PC-3 (cell line): ENCODE data around the gene KRTAP1-3. TPM values are rescaled to one million over a fixed set of nuclear protein-coding genes. Genes with fewer than 3 reads are reported as not detected.
"Not testable (repeated sequence)": the region's sequence is repeated elsewhere in the genome, so short reads cannot be mapped to it uniquely, and the experiment has no call there.

Experiments
- ATAC-seq: fragments of 200-7000 bp; cut with Tn5 transposase; 2 replicates; pipeline ENCODE4 v1.9.1; 2020; ENCODE audit warnings: mild to moderate bottlenecking, moderate library complexity
- Bru-seq: library from RNA; stranded (reverse); fragments of 400-500 nt; gene quantifications from one replicate; lab custom pipeline; 2021; lab: Mats Ljungman, UMichigan
- BruChase-seq, 2 experiments: library from RNA; stranded (reverse); fragments of 400-500 nt; gene quantifications; one replicate each; lab custom pipeline; 2021; lab: Mats Ljungman, UMichigan
- BruUV-seq: library from RNA; stranded (reverse); fragments of 400-500 nt; replicated peaks from 2 replicates; lab custom pipeline; 2021; lab: Mats Ljungman, UMichigan
- CTCF ChIA-PET: fragments of 300-600 bp; sonication (Branson Sonifier 250); formaldehyde crosslinking; loops from one replicate; lab custom pipeline; 2022; ENCODE audit warnings: antibody characterized with exemption; lab: Charles Lee
- POLR2A ChIA-PET: fragments of 300-600 bp; sonication (Branson Sonifier 250); formaldehyde crosslinking; loops from one replicate; lab custom pipeline; 2022; ENCODE audit warnings: antibody characterized with exemption; ENCODE audit not compliant: unreplicated experiment; lab: Charles Lee
- DNase-seq: peaks from one replicate; pipeline ENCODE4 v3.0.0-alpha.2; 2015
- H2AFZ ChIP-seq: fragments of 300-600 bp; sonication (generic); 2 replicates; pipeline ENCODE4 v1.6.0; 2016; ENCODE audit warnings: antibody characterized with exemption, low read length
- H3F3A ChIP-seq: fragments of 300-600 bp; sonication (generic); one replicate; pipeline ENCODE4 v1.6.0; 2017; ENCODE audit warnings: antibody characterized with exemption, low read length, control low read depth, mild to moderate bottlenecking; ENCODE audit not compliant: unreplicated experiment
- H3K27ac ChIP-seq: fragments of 300-600 bp; sonication (generic); 2 replicates; pipeline ENCODE4 v1.5.1; 2016; ENCODE audit warnings: mild to moderate bottlenecking, low read length
- H3K27me3 ChIP-seq: fragments of 300-600 bp; sonication (generic); 2 replicates; pipeline ENCODE4 v1.6.1; 2016; ENCODE audit warnings: low read length, mixed read lengths
- H3K36me3 ChIP-seq: fragments of 300-600 bp; sonication (generic); 2 replicates; pipeline ENCODE4 v1.6.1; 2016; ENCODE audit warnings: low read depth, mixed run types, low read length, mixed read lengths
- H3K4me1 ChIP-seq: fragments of 300-600 bp; sonication (generic); 2 replicates; pipeline ENCODE4 v1.5.1; 2016; ENCODE audit warnings: low read length; ENCODE audit not compliant: insufficient read depth
- H3K4me2 ChIP-seq: fragments of 300-600 bp; sonication (generic); 2 replicates; pipeline ENCODE4 v1.6.0; 2016; ENCODE audit warnings: low read length
- H3K4me3 ChIP-seq: fragments of 300-600 bp; sonication (generic); 2 replicates; pipeline ENCODE4 v1.5.1; 2016; ENCODE audit warnings: mild to moderate bottlenecking, low read length, mixed read lengths
- H3K79me2 ChIP-seq: fragments of 300-600 bp; sonication (generic); 2 replicates; pipeline ENCODE4 v1.6.1; 2017; ENCODE audit warnings: low read length, mixed read lengths
- H3K9ac ChIP-seq: fragments of 300-600 bp; sonication (generic); 2 replicates; pipeline ENCODE4 v1.6.0; 2016; ENCODE audit warnings: mild to moderate bottlenecking, low read length
- H3K9me2 ChIP-seq: fragments of 300-600 bp; sonication (generic); replicated peaks from 2 replicates; pipeline ENCODE4 v1.6.1; 2016; ENCODE audit warnings: mixed run types, low read length, mixed read lengths
- H3K9me3 ChIP-seq: fragments of 300-600 bp; sonication (generic); 2 replicates; pipeline ENCODE4 v1.6.1; 2016; ENCODE audit warnings: low read length, mixed read lengths
- H4K20me1 ChIP-seq: fragments of 300-600 bp; sonication (generic); 2 replicates; pipeline ENCODE4 v1.6.1; 2016; ENCODE audit warnings: low read length, mixed read lengths
- EZH2 ChIP-seq: fragments of 300-600 bp; sonication (generic); IDR thresholded peaks from one replicate; pipeline ENCODE4 v1.6.1; 2017; ENCODE audit warnings: antibody characterized with exemption, mild to moderate bottlenecking, low read length; ENCODE audit not compliant: unreplicated experiment
- EZH2phosphoT487 ChIP-seq: fragments of 300-600 bp; sonication (generic); IDR thresholded peaks from 2 replicates; pipeline ENCODE4 v1.6.1; 2018; ENCODE audit warnings: mild to moderate bottlenecking, antibody characterized with exemption, low read length, borderline replicate concordance
- intact Hi-C: fragments of 100-400 bp; cut with micrococcal nuclease; formaldehyde crosslinking; loops from 2 replicates; pipeline ENCODE4 v1.9.0; 2023
- long read RNA-seq: library from polyadenylated mRNA; unstranded; transcript quantifications from one replicate; pipeline ENCODE4 v2.0.0, GENCODE V29; 2021; ENCODE audit not compliant: unreplicated experiment
- total RNA-seq: library from RNA; depleted of rRNA; stranded (reverse); fragments of >200 nt; gene quantifications from 2 replicates; pipeline ENCODE4 v1.2.3, GENCODE V29; 2014; rRNA removed
- TF ChIP-seq, protein P1 (sequence below): fragments of 300-600 bp; sonication (generic); conservative IDR thresholded peaks from 2 replicates; pipeline ENCODE4 v1.5.1; 2017; ENCODE audit warnings: antibody characterized with exemption, low read depth, mild to moderate bottlenecking, low read length

Gene KRTAP1-3, protein sequence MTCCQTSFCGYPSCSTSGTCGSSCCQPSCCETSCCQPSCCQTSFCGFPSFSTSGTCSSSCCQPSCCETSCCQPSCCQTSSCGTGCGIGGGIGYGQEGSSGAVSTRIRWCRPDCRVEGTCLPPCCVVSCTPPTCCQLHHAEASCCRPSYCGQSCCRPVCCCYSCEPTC
- total RNA-seq = not detected in 2 replicates
- not detected for Bru-seq, nascent RNA
- not detected for BruChase-seq, experiment 1, labeled RNA remaining after a 6-hour chase
- BruChase-seq, experiment 2, labeled RNA remaining after a 2-hour chase = not detected
- long read RNA-seq = 0 reads

- H3K9me2 ChIP-seq, H3F3A ChIP-seq, H3K9ac ChIP-seq, H2AFZ ChIP-seq, H3K79me2 ChIP-seq, H4K20me1 ChIP-seq, ATAC-seq, H3K36me3 ChIP-seq, H3K9me3 ChIP-seq, BruUV-seq, H3K4me1 ChIP-seq, H3K4me2 ChIP-seq, CTCF ChIA-PET, H3K27me3 ChIP-seq, H3K4me3 ChIP-seq, H3K27ac ChIP-seq, intact Hi-C loops, DNase-seq, POLR2A ChIA-PET: not testable (repeated sequence)
These were observed at the start of gene KRTAP1-3 for GRCh38 chr17:41034346-41034935. KRTAP1-3 (minus strand) TSS chr17:41034874; CDS start chr17:41034821, 53 bp downstream.

DNA sequence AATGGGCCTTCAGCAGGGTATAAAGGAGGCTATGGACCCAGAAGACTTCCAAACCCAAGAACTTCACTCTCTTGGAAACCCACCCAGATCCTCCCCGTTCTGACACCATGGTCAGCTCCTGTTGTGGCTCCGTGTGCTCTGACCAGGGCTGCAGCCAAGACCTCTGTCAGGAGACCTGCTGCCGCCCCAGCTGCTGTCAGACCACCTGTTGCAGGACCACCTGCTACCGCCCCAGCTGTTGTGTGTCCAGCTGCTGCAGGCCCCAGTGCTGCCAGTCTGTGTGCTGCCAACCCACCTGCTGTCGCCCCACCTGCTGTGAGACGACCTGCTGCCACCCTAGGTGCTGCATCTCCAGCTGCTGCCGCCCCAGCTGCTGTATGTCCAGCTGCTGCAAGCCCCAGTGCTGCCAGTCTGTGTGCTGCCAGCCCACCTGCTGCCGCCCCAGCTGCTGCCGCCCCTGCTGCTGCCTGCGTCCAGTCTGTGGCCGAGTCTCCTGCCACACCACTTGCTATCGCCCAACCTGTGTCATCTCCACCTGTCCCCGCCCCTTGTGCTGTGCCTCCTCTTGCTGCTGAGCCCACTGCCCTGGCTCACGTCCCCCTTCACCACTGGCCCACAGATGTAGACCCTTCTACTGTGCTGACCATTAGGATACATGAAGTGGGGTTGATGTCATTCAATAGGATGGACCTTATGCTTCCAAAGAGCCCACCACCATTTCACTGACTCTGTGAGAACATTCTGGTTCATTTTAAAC, 49.6 kb upstream of the KRTAP1-3 start, which contains the start of gene KRTAP4-7:
Gene KRTAP4-7 (plus strand): TSS at position 51 of the 757 bp plus-strand sequence. CDS start 57 bp downstream, at position 108.
- H2AFZ ChIP-seq, H3K79me2 ChIP-seq, H3K9me3 ChIP-seq, H3K9ac ChIP-seq, H4K20me1 ChIP-seq, H3K9me2 ChIP-seq, CTCF ChIA-PET, BruUV-seq, POLR2A ChIA-PET, H3K36me3 ChIP-seq, ATAC-seq, H3K27me3 ChIP-seq, intact Hi-C loops, DNase-seq, H3F3A ChIP-seq, H3K4me3 ChIP-seq: not testable (repeated sequence)
- peaks cover 14% of the 10 kb centered on the region for H3K4me1 ChIP-seq
- H3K4me2 ChIP-seq = peak within 1 kb of the TSS; percentile 49
- H3K27ac ChIP-seq = peak within 1 kb of the TSS; percentile 81

GRCh38 chr17:41083427-41083826, 48.8 kb upstream of the KRTAP1-3 start:
- intact Hi-C loops, BruUV-seq, POLR2A ChIA-PET, H3F3A ChIP-seq, H4K20me1 ChIP-seq, H3K9me2 ChIP-seq, H3K9me3 ChIP-seq, H3K79me2 ChIP-seq, H3K36me3 ChIP-seq, H2AFZ ChIP-seq, H3K27me3 ChIP-seq, H3K4me3 ChIP-seq, H3K9ac ChIP-seq, CTCF ChIA-PET, H3K4me2 ChIP-seq: not testable (repeated sequence)
- peaks cover 14% of the 10 kb centered on the region for H3K4me1 ChIP-seq
- DNase-seq (peak; percentile 52), ATAC-seq (peak; percentile 90)
- peak overlapping the region; percentile 40 for H3K27ac ChIP-seq

- peaks cover 4% of the 10 kb centered on the region for H3F3A ChIP-seq
- H3K27ac ChIP-seq = peak overlapping the region; percentile 81
- H3K4me3 ChIP-seq = no peak overlapping the region
- no peaks in the 10 kb centered on the region for H3K9me2 ChIP-seq
- no peaks in the 10 kb centered on the region for H3K27me3 ChIP-seq
- CTCF ChIA-PET = no interaction called here
- intact Hi-C loops = no loop called here
- peak overlapping the region; percentile 49 for H3K4me2 ChIP-seq
- no peaks in the 10 kb centered on the region for H4K20me1 ChIP-seq
- no TSS peak for BruUV-seq
- no peaks in the 10 kb centered on the region for H3K79me2 ChIP-seq
- peak; percentile 59 for ATAC-seq
- H3K4me1 ChIP-seq = peaks cover 14% of the 10 kb centered on the region
- no peaks in the 10 kb centered on the region for H3K36me3 ChIP-seq
- POLR2A ChIA-PET = no interaction called here
- no peak overlapping the region for H2AFZ ChIP-seq
- TF ChIP-seq EZH2 = no peak
- TF ChIP-seq EZH2phosphoT487 = no peak
- TF ChIP-seq, protein P1, sequence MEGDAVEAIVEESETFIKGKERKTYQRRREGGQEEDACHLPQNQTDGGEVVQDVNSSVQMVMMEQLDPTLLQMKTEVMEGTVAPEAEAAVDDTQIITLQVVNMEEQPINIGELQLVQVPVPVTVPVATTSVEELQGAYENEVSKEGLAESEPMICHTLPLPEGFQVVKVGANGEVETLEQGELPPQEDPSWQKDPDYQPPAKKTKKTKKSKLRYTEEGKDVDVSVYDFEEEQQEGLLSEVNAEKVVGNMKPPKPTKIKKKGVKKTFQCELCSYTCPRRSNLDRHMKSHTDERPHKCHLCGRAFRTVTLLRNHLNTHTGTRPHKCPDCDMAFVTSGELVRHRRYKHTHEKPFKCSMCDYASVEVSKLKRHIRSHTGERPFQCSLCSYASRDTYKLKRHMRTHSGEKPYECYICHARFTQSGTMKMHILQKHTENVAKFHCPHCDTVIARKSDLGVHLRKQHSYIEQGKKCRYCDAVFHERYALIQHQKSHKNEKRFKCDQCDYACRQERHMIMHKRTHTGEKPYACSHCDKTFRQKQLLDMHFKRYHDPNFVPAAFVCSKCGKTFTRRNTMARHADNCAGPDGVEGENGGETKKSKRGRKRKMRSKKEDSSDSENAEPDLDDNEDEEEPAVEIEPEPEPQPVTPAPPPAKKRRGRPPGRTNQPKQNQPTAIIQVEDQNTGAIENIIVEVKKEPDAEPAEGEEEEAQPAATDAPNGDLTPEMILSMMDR = no peak
- peak; percentile 91 for DNase-seq
- no peak overlapping the region for H3K9ac ChIP-seq
- no peaks in the 10 kb centered on the region for H3K9me3 ChIP-seq
These were observed 48.0 kb upstream of the KRTAP1-3 start for GRCh38 chr17:41082626-41083025.
